ENCODE data around the gene GPR75.

GPR75 gene

DNA sequence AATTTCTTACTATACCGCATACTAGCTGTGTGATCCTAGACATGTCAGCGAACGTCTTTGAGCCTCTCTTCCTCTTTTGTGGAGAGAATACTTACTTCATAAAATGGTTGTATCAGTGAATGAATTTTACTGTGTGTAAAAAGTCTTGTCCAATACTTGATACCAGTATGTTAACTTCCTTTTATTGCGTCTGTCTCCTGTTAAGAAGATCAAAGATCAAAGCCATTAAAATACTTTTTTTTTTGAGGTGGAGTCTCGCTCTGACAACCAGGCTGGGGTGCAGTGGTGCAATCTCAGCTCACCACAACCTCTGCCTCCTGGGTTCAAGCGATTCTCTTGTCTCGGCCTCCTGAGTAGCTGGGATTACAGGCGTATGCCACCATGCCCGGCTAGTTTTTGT, 39.7 kb downstream of the GPR75 start:
- H3K9me3 ChIP-seq: no peaks in the 10 kb centered on the region
- TF ChIP-seq, protein P1, sequence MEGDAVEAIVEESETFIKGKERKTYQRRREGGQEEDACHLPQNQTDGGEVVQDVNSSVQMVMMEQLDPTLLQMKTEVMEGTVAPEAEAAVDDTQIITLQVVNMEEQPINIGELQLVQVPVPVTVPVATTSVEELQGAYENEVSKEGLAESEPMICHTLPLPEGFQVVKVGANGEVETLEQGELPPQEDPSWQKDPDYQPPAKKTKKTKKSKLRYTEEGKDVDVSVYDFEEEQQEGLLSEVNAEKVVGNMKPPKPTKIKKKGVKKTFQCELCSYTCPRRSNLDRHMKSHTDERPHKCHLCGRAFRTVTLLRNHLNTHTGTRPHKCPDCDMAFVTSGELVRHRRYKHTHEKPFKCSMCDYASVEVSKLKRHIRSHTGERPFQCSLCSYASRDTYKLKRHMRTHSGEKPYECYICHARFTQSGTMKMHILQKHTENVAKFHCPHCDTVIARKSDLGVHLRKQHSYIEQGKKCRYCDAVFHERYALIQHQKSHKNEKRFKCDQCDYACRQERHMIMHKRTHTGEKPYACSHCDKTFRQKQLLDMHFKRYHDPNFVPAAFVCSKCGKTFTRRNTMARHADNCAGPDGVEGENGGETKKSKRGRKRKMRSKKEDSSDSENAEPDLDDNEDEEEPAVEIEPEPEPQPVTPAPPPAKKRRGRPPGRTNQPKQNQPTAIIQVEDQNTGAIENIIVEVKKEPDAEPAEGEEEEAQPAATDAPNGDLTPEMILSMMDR (IDR thresholded peaks at IDR 0.05): no peak
- no peaks in the 10 kb centered on the region for H3K27me3 ChIP-seq
- H3K4me3 ChIP-seq: no peak overlapping the region
- H3K27ac ChIP-seq: no peak overlapping the region
- H3K36me3 ChIP-seq: peaks cover 33 to 50% (median 38%) of the 10 kb centered on the region in 3 donors
- no peaks in the 10 kb centered on the region for H3K4me1 ChIP-seq
- DNase-seq: no peak
- intact Hi-C loops (cut with DNase I; ENCODE audit: low total_unique reads): no loop called here

DNA sequence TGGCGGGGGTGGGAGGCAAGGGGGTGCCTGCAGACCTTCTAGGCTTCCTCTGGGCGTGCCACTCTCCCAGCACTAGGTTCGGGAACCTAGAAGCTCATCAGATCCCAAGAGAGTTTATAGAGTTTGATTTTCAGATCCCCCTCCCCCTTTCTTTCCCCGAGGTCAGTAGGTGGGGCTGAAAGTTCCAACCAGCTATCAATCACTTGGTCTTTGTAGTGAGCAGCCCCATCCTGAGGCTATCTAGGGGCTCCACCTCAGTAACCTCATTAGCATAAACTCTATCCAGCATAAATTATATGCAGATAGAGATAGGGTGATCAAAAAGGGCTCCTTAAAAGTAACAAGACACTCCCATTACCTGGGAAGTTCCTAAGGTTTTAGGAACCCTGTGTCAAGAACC, 40.1 kb downstream of the GPR75 start:
- H3K4me3 ChIP-seq: no peak overlapping the region
- H3K27me3 ChIP-seq: no peaks in the 10 kb centered on the region
- DNase-seq: no peak
- H3K36me3 ChIP-seq: peaks cover 36 to 54% (median 42%) of the 10 kb centered on the region in 3 donors
- H3K4me1 ChIP-seq: no peaks in the 10 kb centered on the region
- H3K9me3 ChIP-seq: no peaks in the 10 kb centered on the region
- TF ChIP-seq, protein P1 (IDR thresholded peaks at IDR 0.05): no peak
- H3K27ac ChIP-seq: no peak overlapping the region
- intact Hi-C loops (cut with DNase I; ENCODE audit: low total_unique reads): loop anchor here (10.0 kb wide), 1 partner anchor 55 kb away; no protein-coding TSS in a partner anchor

DNA sequence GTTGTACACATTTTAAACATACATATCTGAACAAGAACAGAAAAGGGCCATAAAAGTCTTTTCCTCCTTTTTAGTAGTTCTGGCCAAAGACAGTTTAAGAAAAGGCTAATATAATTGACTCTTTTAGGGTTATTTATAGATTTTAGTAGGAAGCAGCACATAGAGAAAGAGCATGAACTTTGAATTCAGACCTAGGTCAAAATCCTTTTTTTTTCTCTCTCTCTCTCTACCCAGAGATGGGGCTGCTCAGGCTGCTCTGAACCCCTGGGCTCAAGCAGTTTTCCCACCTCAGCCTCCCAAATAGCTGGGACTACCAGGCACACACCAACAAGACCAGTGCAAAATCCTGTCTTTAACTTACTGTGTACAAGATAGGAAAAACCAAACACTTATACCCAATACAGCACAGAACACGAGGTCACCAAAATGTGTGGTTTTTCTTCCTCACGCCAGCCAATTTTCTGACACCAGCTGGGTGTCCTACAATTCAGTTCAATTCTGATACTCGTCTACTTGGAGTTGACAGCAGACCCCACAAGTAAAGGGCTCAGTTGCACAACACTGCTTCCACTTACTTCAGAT, 40.8 kb downstream of the GPR75 start:
- DNase-seq: no peak
- H3K9me3 ChIP-seq: no peaks in the 10 kb centered on the region
- intact Hi-C loops (cut with DNase I; ENCODE audit: low total_unique reads): loop anchor here (10.0 kb wide), 1 partner anchor 56 kb away; no protein-coding TSS in a partner anchor
- H3K4me3 ChIP-seq: no peak overlapping the region
- no peak overlapping the region for H3K27ac ChIP-seq
- TF ChIP-seq, protein P1 (IDR thresholded peaks at IDR 0.05): no peak
- H3K4me1 ChIP-seq: no peaks in the 10 kb centered on the region
- peaks cover 43 to 59% (median 49%) of the 10 kb centered on the region in 3 donors for H3K36me3 ChIP-seq
- no peaks in the 10 kb centered on the region for H3K27me3 ChIP-seq

DNA sequence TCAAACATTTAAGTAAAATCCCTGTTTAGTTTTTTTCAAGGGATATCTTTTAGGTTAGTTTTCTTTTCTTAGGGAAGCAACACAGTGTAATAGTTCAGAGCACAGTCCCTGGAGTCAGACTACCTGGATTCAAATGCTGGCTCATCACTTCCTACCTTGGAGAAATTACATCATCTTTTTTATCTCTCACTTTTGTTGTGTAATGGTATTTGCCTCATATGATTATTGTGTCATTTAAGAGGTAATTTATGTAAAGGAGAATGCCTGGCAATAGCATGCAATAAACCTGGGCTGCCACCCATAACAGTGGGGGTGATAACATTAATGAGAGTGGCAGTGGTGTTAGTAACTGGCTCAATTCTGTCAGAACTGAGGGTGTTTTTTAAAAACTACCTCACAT, 46.6 kb downstream of the GPR75 start:
- Histone ChIP-seq H3K4me3 (no peak overlapping the region), H3K27me3 (no peaks in the 10 kb centered on the region), H3K36me3 (peaks cover 65 to 96% (median 90%) of the 10 kb centered on the region in 3 donors), H3K27ac (no peak overlapping the region), H3K9me3 (no peaks in the 10 kb centered on the region), H3K4me1 (no peaks in the 10 kb centered on the region)
- no peak for DNase-seq
- intact Hi-C loops (cut with DNase I; ENCODE audit: low total_unique reads): loop anchor here (10.0 kb wide), 1 partner anchor 62 kb away; no protein-coding TSS in a partner anchor
- TF ChIP-seq, protein P1 (IDR thresholded peaks at IDR 0.05): no peak

DNA sequence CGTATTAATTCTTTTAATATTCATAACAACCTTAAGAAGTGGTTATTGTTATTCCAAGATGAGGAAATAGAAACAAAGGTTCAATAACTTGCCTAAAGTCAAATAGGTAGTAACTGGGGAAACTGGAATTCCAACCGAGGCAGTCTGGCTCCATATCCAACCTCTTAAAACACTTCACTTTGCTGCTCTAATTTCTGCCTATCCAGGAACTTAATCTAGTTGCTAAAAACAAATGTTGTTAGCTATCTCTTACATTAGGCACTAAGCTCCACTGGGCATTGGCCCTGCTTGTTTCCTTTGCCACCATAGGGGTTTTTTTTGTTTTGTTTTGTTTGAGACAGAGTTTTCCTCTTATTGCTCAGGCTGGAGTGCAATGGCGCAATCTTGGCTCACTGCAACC, 48.2 kb downstream of the GPR75 start:
- DNase-seq: no peak
- Histone ChIP-seq H3K27me3 (no peaks in the 10 kb centered on the region), H3K9me3 (no peaks in the 10 kb centered on the region), H3K27ac (no peak overlapping the region), H3K36me3 (peaks cover 66 to 97% (median 93%) of the 10 kb centered on the region in 3 donors), H3K4me3 (no peak overlapping the region), H3K4me1 (no peaks in the 10 kb centered on the region)
- TF ChIP-seq, protein P1 (IDR thresholded peaks at IDR 0.05): no peak
- intact Hi-C loops (cut with DNase I; ENCODE audit: low total_unique reads): loop anchor here (10.0 kb wide), 1 partner anchor 63 kb away; no protein-coding TSS in a partner anchor

Data from tibial artery (tissue), 4 donors.